AG09319 (cell line): ENCODE data around the gene ZNF488.

Experiments used
- DNase-seq: peaks from one replicate; pipeline ENCODE4 v3.0.0-alpha.2; 2010; ENCODE audit warnings: low read depth; ENCODE audit errors: extremely low read depth
- TF ChIP-seq, protein P1 (sequence below): IDR thresholded peaks from 2 replicates; pipeline ENCODE4 v1.5.1; 2011; ENCODE audit warnings: low read depth, mild to moderate bottlenecking, inconsistent platforms, low read length, moderate library complexity

Gene ZNF488

DNA sequence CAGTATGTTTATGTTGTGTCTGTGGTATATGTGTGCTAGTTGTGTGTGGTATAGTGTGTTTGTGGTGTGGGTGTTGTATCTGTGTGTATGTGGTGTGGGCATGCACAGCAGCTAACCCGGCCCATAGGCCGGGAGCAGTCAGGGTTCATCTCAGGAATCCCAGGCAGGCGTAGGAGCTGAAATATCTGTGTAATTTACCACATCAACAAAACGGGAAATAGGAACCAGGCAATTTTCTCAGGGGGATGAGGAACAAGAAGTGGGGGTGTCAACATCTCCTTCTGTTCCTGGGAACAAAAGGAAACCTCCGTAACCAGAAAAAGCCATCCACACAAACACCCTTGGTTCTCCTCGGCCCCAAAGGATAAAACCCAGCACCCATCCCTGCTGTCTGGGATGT, 24.5 kb upstream of the ZNF488 start:
- TF ChIP-seq, protein P1, sequence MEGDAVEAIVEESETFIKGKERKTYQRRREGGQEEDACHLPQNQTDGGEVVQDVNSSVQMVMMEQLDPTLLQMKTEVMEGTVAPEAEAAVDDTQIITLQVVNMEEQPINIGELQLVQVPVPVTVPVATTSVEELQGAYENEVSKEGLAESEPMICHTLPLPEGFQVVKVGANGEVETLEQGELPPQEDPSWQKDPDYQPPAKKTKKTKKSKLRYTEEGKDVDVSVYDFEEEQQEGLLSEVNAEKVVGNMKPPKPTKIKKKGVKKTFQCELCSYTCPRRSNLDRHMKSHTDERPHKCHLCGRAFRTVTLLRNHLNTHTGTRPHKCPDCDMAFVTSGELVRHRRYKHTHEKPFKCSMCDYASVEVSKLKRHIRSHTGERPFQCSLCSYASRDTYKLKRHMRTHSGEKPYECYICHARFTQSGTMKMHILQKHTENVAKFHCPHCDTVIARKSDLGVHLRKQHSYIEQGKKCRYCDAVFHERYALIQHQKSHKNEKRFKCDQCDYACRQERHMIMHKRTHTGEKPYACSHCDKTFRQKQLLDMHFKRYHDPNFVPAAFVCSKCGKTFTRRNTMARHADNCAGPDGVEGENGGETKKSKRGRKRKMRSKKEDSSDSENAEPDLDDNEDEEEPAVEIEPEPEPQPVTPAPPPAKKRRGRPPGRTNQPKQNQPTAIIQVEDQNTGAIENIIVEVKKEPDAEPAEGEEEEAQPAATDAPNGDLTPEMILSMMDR: no peak
- DNase-seq: no peak

DNA sequence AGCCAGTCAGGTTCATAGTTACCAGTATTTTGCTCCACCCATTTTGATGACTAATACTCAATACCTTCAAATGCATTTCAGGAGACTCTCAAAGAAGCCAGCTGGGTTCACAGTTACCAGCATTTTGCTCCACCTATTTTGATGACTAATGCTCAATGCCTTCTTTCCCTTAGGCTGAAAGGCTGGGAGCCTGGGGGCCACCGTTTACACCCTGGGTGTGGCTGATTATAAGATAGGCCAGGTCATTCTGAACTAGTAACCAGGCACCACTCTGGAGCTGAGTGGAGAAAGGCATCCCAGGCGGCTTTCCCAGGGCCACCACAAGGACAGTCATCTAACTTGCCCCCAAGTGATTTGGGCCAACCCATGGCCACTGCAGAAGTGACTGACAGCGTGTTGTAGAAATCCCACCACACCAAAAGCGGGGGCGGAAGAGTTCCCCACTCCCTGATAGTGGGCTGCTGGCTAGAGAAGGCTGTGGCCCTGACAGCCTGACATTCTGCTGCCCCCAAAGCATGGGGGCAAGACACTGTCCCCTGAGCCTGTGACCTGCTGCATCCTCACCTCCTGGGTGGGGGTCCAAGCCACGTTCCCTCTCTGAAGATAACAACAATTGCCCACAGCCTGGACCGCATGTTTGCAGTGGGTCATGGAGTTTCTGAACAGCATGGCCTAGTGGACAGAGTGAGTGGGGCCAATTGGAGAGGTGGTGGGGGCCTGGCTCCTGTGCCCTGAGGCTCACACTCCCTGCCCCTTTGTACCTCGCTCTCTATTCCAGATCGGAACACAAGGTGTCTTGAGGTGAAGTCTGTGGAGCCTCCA, 23.0 kb upstream of the ZNF488 start:
- no peak for DNase-seq
- TF ChIP-seq, protein P1: no peak

DNA sequence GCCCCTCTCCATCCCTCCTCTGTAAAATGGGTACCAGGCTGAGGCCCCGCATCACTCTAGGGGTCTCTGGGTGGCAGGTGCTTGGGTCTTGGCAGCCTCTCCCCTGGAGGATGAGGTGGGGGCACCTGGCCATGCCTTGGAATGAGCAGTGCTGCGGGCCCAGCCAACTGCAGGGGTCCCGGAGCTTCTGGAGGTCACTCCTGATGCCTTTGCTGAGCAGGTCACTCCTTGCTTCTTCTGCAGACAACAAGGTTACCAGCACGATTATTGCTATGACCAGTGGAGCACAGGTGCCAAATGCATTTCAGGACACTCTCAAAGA, 22.4 kb upstream of the ZNF488 start:
- DNase-seq: no peak
- TF ChIP-seq, protein P1: no peak

DNA sequence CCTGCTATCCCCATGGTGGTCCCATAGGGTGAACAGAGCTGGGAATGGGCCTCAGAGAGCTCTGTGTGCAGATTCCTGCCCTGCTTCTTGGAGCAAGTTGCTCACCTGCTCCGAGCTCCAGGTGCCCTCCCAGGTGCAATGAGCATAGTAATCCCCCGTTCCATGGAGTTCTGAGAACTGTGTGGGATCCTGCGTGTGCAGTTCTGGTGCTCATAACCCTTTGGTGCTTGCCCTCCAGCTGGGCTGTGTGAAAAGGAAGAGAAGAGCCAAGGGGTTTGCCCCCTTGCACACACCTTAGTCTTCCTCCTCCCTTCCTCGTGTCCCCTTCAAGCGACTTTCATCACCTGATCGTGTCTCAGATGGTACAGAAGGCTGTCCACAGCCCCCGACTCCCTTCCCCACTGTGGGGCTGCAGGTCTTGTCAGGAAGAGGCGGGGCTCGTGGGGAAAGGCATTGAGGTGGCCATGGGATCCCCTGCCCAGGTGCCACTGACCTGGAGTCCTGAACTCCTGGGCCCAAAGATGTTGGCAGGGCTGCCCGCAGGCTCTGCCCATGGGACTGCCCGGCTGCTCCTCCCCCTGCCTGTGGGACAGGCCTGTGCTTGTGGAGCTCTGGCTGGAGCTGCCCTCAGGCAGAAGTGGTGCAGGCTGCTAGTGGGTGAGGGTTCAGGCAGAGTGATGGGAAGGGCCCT, 21.9 kb upstream of the ZNF488 start:
- TF ChIP-seq, protein P1: no peak
- DNase-seq: no peak

DNA sequence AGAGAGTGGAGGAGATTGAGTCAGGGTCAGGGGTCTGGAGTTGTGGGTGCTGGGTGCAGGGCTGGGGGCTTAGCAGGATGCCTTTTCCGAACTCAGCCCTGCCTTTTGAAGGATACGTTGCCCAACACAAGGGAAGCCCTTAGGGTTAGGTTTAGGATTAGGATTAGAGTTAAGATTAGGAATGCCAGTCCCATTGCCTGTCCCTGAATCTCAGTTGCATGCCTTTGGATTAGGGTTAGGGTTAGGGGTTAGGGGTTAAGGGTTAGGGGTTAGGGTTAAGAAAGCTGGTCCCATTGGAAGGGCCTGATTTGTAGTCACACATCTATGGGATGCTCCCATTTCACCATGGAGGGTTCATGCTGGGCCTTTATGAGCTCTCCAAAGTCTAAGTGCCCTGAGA, 20.8 kb upstream of the ZNF488 start:
- no peak for DNase-seq
- TF ChIP-seq, protein P1: no peak

DNA sequence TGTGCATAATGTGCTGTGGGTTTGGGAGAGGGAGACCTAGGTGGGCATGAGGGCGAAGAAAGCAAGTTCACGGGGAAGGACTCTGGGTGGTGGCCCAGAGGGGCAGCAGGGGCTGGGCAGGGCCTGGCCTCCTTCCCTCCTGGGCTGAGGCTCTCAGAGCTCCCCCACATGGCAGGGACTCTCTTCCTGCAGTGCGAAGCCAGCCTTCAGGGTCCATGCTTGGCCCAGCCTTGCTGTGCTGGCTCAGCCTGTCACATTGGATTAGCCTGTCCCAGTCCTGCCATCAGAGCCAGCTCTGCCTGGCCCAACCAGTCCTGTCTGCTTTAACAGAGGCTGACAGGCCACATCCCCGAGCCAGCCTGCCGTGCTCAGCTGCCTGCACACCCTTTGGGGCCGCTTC, 20.4 kb upstream of the ZNF488 start:
- no peak for DNase-seq
- TF ChIP-seq, protein P1: no peak

DNA sequence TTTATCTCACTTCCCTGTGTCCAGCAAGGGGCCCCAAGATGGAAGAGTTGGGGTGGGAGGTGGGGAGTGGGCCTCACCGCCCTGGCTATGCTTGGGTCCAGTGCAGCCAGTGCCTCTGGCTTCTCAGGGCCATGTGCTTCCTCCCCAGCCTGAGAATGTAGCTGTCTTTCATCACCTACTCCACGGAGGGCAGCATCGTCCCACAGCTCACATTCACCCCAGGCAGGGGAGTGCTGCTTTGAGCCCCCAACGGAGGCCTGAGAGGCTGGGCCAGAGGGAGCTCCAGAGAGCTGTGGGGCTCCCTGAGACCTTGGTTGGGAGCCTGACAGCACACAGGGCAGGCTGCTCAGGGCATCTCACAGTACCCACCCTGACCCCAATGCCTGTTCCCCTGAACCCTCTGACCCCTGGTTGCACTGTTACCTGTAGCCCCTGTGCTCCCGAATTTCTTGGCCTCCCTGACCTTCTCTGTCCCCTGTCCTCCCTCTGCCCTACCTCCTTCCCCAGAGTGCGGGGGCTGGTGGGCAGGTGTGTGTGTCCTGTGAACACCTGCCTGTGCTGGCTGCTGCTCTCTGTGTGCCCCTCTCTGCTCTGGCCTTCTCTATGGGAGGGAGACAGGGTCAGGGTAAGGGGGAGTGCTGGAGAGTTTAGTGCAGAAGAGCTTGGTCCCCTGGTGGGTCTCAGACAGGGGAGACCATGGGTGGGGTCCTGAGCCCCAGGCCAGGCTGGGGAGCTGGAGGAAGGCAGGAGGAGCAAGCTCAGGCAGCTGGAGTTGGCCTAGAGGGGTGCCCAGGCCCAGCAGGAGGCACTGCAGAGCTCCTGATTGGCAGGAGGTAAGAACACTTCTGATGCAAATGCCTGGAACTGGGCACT, 19.6 kb upstream of the ZNF488 start:
- TF ChIP-seq, protein P1: no peak; the same call in none of the 2 replicates
- no peak for DNase-seq
